Measurements from ENCODE around the gene KCNAB1.

GRCh38 chr3:156553705-156554356, 433.5 kb downstream of the KCNAB1 start:
- TF ChIP-seq CTCF (conservative IDR thresholded peaks at IDR 0.05; ENCODE audit: low read depth, low read length), result no peak
- TF ChIP-seq EZH2 (IDR thresholded peaks at IDR 0.05; ENCODE audit: low read length, unreplicated experiment), result no peak
- no peak for TF ChIP-seq EZH2phosphoT487 (IDR thresholded peaks at IDR 0.05; ENCODE audit: borderline replicate concordance, low read length)

All from PC-3 (cell line).